ENCODE data around the gene KLK1.

DNA sequence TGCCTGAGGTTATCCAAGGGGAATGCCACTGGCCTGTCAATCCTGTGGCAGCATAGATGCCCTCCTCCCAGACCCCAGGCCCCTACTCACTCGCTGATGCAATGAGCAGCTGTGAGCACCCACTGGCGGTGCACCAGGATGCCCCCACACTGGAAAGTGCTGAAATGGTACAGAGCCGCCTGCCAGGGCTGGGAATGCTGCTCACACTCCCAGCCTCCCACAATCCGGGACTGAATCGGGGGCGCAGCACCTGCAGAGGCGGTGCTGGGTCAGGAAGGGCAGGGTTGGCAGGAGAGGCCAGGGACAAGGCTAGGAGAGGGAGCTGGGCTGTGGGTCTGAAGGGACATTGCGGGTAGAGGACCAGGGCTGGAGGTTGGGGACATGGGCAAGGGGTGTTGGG, 2.0 kb downstream of the KLK1 start:
- TF ChIP-seq POLR2A (IDR thresholded peaks at IDR 0.05) (no peak), CTCF (IDR thresholded peaks at IDR 0.05) (no peak)
